Suprapubic skin (tissue), 4 donors: ENCODE measurements around the gene CTSA. TPM values are rescaled to one million over a fixed set of nuclear protein-coding genes. Genes with fewer than 3 reads are reported as not detected.

ENCODE experiments used
- DNase-seq, 2 donors: peaks; one replicate each; pipeline ENCODE4 v3.0.0-alpha.2; 2019; ENCODE audit warnings: low spot score in 2 of 2
- H3K27ac ChIP-seq: fragments of 200-600 bp; sonication (generic); one replicate; pipeline ENCODE4 v1.5.1; 2019
- H3K27me3 ChIP-seq: fragments of 200-600 bp; sonication (generic); one replicate; pipeline ENCODE4 v1.5.1; 2019
- H3K36me3 ChIP-seq: fragments of 200-600 bp; sonication (generic); one replicate; pipeline ENCODE4 v1.5.1; 2019
- H3K4me1 ChIP-seq: fragments of 200-600 bp; sonication (generic); one replicate; pipeline ENCODE4 v1.5.1; 2019
- H3K4me3 ChIP-seq: fragments of 200-600 bp; sonication (generic); one replicate; pipeline ENCODE4 v1.5.1; 2019; ENCODE audit warnings: mild to moderate bottlenecking
- H3K9me3 ChIP-seq: fragments of 200-600 bp; sonication (generic); one replicate; pipeline ENCODE4 v1.5.1; 2019
- CTCF ChIP-seq, 2 donors: fragments of 200-600 bp in 1 of 2; fragments of 450-650 bp in 1 of 2; sonication (generic) in 1 of 2; IDR thresholded peaks; one replicate each; pipeline ENCODE4 v1.5.1; 2016 to 2019; ENCODE audit warnings: antibody characterized with exemption in 2 of 2, mild to moderate bottlenecking in 1 of 2, moderate library complexity in 1 of 2
- EP300 ChIP-seq: sonication (generic); formaldehyde crosslinking; IDR thresholded peaks from one replicate; pipeline ENCODE4 v1.6.1; 2017; ENCODE audit warnings: antibody characterized with exemption
- POLR2A ChIP-seq, 2 donors: fragments of 450-650 bp; IDR thresholded peaks; one replicate each; pipeline ENCODE4 v1.6.1; 2017; ENCODE audit warnings: antibody characterized with exemption in 2 of 2, mild to moderate bottlenecking in 2 of 2, moderate library complexity in 2 of 2
- POLR2AphosphoS5 ChIP-seq, 3 donors: sonication (generic); formaldehyde crosslinking; IDR thresholded peaks; one replicate each; pipeline ENCODE4 v1.6.1; 2017; ENCODE audit warnings: antibody characterized with exemption in 3 of 3
- WGBS: methylation state at CpG from one replicate; pipeline ENCODE4 v1.1.5; 2018; 5-methylcytosine and 5-hydroxymethylcytosine counted together
- total RNA-seq, 4 donors: library from RNA; depleted of rRNA; stranded (reverse); fragments of >200 nt; gene quantifications; one replicate each; pipeline ENCODE4 v1.1.0, GENCODE V29; 2016

The CTSA gene
- total RNA-seq, 4 donors from 2014 or later = 95.5 to 133 (median 120) TPM

GRCh38 chr20:45918779-45919537 lies 27.8 kb downstream of the CTSA start:
- DNase-seq = no peak
- Histone ChIP-seq H3K27ac (peak overlapping the region; percentile 50), H3K36me3 (no peaks in the 10 kb centered on the region), H3K4me1 (peaks cover 20% of the 10 kb centered on the region), H3K9me3 (no peaks in the 10 kb centered on the region), H3K27me3 (no peaks in the 10 kb centered on the region), H3K4me3 (no peak overlapping the region)
- 81% methylated on average over 12 of the region's 12 CpGs for WGBS
- TF ChIP-seq CTCF (IDR thresholded peaks at IDR 0.05) (no peak), POLR2A (IDR thresholded peaks at IDR 0.05) (no peak)

- Histone ChIP-seq H3K27ac (peak overlapping the region; percentile 18), H3K4me1 (peaks cover 28% of the 10 kb centered on the region), H3K27me3 (no peaks in the 10 kb centered on the region), H3K9me3 (no peaks in the 10 kb centered on the region), H3K4me3 (no peak overlapping the region), H3K36me3 (no peaks in the 10 kb centered on the region)
- TF ChIP-seq POLR2AphosphoS5 (IDR thresholded peaks at IDR 0.05) = no peak
- no peak for DNase-seq
- 54% methylated on average over 11 of the region's 11 CpGs for WGBS
Measured at GRCh38 chr20:45919542-45920399, 28.6 kb downstream of the CTSA start.

GRCh38 chr20:45920462-45921336 lies 29.6 kb downstream of the CTSA start:
- DNase-seq = no peak
- no peak overlapping the region for H3K4me3 ChIP-seq
- peak overlapping the region; percentile 18 for H3K27ac ChIP-seq
- H3K27me3 ChIP-seq = no peaks in the 10 kb centered on the region
- H3K9me3 ChIP-seq = no peaks in the 10 kb centered on the region
- TF ChIP-seq POLR2A (IDR thresholded peaks at IDR 0.05) (no peak), POLR2AphosphoS5 (IDR thresholded peaks at IDR 0.05) (no peak), EP300 (no peak), CTCF (IDR thresholded peaks at IDR 0.05) (no peak)
- H3K36me3 ChIP-seq = no peaks in the 10 kb centered on the region
- peaks cover 38% of the 10 kb centered on the region for H3K4me1 ChIP-seq
- 85% methylated on average over 9 of the region's 9 CpGs for WGBS

- H3K9me3 ChIP-seq = no peaks in the 10 kb centered on the region
- no peaks in the 10 kb centered on the region for H3K36me3 ChIP-seq
- no peak overlapping the region for H3K27ac ChIP-seq
- no peak overlapping the region for H3K4me3 ChIP-seq
- H3K27me3 ChIP-seq = no peaks in the 10 kb centered on the region
- 88% methylated on average over 11 of the region's 11 CpGs for WGBS
- peaks cover 41% of the 10 kb centered on the region for H3K4me1 ChIP-seq
- no peak for TF ChIP-seq CTCF (IDR thresholded peaks at IDR 0.05)
- no peak for TF ChIP-seq POLR2A (IDR thresholded peaks at IDR 0.05)
- no peak for TF ChIP-seq POLR2AphosphoS5 (IDR thresholded peaks at IDR 0.05)
- no peak for TF ChIP-seq EP300
- no peak for DNase-seq
Measured at GRCh38 chr20:45921337-45922189, 30.4 kb downstream of the CTSA start.
